Measurements from ENCODE around the gene PRAC2. TPM values are rescaled to one million over a fixed set of nuclear protein-coding genes. Genes with fewer than 3 reads are reported as not detected.

Gene PRAC2
- total RNA-seq, 1 experiment from 2014 or later = not detected

- TF ChIP-seq REST (IDR thresholded peaks at IDR 0.05; ENCODE audit: insufficient read depth in 1 of 2, low read depth in 2 of 2, low read length in 1 of 2) (no peak), TCF7L2 (IDR thresholded peaks at IDR 0.05; ENCODE audit: low read depth, low read length) (no peak), SIN3A (IDR thresholded peaks at IDR 0.05; ENCODE audit: borderline replicate concordance, insufficient read depth, low read depth, low read length) (no peak), POLR2AphosphoS5 (IDR thresholded peaks at IDR 0.05; ENCODE audit: low read depth, low read length) (no peak)
- TF ChIP-seq, protein P1, sequence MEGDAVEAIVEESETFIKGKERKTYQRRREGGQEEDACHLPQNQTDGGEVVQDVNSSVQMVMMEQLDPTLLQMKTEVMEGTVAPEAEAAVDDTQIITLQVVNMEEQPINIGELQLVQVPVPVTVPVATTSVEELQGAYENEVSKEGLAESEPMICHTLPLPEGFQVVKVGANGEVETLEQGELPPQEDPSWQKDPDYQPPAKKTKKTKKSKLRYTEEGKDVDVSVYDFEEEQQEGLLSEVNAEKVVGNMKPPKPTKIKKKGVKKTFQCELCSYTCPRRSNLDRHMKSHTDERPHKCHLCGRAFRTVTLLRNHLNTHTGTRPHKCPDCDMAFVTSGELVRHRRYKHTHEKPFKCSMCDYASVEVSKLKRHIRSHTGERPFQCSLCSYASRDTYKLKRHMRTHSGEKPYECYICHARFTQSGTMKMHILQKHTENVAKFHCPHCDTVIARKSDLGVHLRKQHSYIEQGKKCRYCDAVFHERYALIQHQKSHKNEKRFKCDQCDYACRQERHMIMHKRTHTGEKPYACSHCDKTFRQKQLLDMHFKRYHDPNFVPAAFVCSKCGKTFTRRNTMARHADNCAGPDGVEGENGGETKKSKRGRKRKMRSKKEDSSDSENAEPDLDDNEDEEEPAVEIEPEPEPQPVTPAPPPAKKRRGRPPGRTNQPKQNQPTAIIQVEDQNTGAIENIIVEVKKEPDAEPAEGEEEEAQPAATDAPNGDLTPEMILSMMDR (IDR thresholded peaks at IDR 0.05) = no peak
- Histone ChIP-seq H3K9me3 (ENCODE audit: control insufficient read depth, insufficient read depth, low read depth, low read length) (no peaks in the 10 kb centered on the region), H3K4me1 (ENCODE audit: control insufficient read depth, insufficient read depth, low read length) (peaks cover 7% of the 10 kb centered on the region; the same call in 1 of the 2 replicates), H3K4me3 (ENCODE audit: low read depth in 2 of 2, low read length in 2 of 2) (no peak overlapping the region), H3K27ac (ENCODE audit: low read length) (no peak overlapping the region), H3K27me3 (ENCODE audit: control insufficient read depth, insufficient read depth, low read length) (no peaks in the 10 kb centered on the region), H3K36me3 (ENCODE audit: control insufficient read depth, insufficient read depth, low read length) (no peaks in the 10 kb centered on the region)
- POLR2A ChIA-PET = no interaction called here
- no peak for ATAC-seq
- no TSS peak for BruUV-seq (replicated peaks)
- DNase-seq (ENCODE audit: low read depth, low spot score) = no peak
- in situ Hi-C loops (cut with HindIII; ENCODE audit: low pct_unique_long_range_greater_than_20kb, low sequenced_read_pairs) = no loop called here
- intact Hi-C loops (cut with micrococcal nuclease; ENCODE audit: unreplicated experiment) = no loop called here
- CTCF ChIA-PET = interaction anchor here (1.5 kb wide), 1 partner anchor 82 kb away, joined by 3 read pairs; no protein-coding TSS in a partner anchor
Measured at GRCh38 chr17:48761114-48761513, 38.1 kb downstream of the PRAC2 start.

- no peaks in the 10 kb centered on the region for H3K4me1 ChIP-seq (ENCODE audit: control insufficient read depth, insufficient read depth, low read length)
- ATAC-seq = peak; percentile 78
- TF ChIP-seq TCF7L2 (IDR thresholded peaks at IDR 0.05; ENCODE audit: low read depth, low read length) = no peak
Measured at GRCh38 chr17:48767263-48767774, 44.3 kb downstream of the PRAC2 start.

GRCh38 chr17:48769009-48769675 lies 46.2 kb downstream of the PRAC2 start:
- in situ Hi-C loops (cut with HindIII; ENCODE audit: low pct_unique_long_range_greater_than_20kb, low sequenced_read_pairs) (no loop called here), intact Hi-C loops (cut with micrococcal nuclease; ENCODE audit: unreplicated experiment) (no loop called here)
- H3K4me3 ChIP-seq (ENCODE audit: low read depth in 2 of 2, low read length in 2 of 2) = no peak overlapping the region
- H3K36me3 ChIP-seq (ENCODE audit: control insufficient read depth, insufficient read depth, low read length) = no peaks in the 10 kb centered on the region
- H3K27ac ChIP-seq (ENCODE audit: low read length) = no peak overlapping the region
- H3K9me3 ChIP-seq (ENCODE audit: control insufficient read depth, insufficient read depth, low read depth, low read length) = no peaks in the 10 kb centered on the region
- ATAC-seq = no peak
- ChIA-PET POLR2A (no interaction called here), CTCF (interaction anchor here (0.5 to 1.3 kb wide), 3 partner anchors 31 to 110 kb away, joined by 3 to 8 read pairs (median 4); no protein-coding TSS in a partner anchor)
- no peaks in the 10 kb centered on the region for H3K27me3 ChIP-seq (ENCODE audit: control insufficient read depth, insufficient read depth, low read length)
- BruUV-seq (replicated peaks) = no TSS peak
- no peak for DNase-seq (ENCODE audit: low read depth, low spot score)
- TF ChIP-seq REST (IDR thresholded peaks at IDR 0.05; ENCODE audit: insufficient read depth in 1 of 2, low read depth in 2 of 2, low read length in 1 of 2) (no peak), SIN3A (IDR thresholded peaks at IDR 0.05; ENCODE audit: borderline replicate concordance, insufficient read depth, low read depth, low read length) (no peak), POLR2AphosphoS5 (IDR thresholded peaks at IDR 0.05; ENCODE audit: low read depth, low read length) (no peak)
- no peaks in the 10 kb centered on the region for H3K4me1 ChIP-seq (ENCODE audit: control insufficient read depth, insufficient read depth, low read length)

More at GRCh38 chr17:48767263-48767774, 44.3 kb downstream of the PRAC2 start:
- intact Hi-C loops (cut with micrococcal nuclease; ENCODE audit: unreplicated experiment) = no loop called here
- no peak for DNase-seq (ENCODE audit: low read depth, low spot score)
- Histone ChIP-seq H3K9me3 (ENCODE audit: control insufficient read depth, insufficient read depth, low read depth, low read length) (no peaks in the 10 kb centered on the region), H3K36me3 (ENCODE audit: control insufficient read depth, insufficient read depth, low read length) (no peaks in the 10 kb centered on the region), H3K4me3 (ENCODE audit: low read depth in 2 of 2, low read length in 2 of 2) (no peak overlapping the region), H3K27ac (ENCODE audit: low read length) (no peak overlapping the region), H3K27me3 (ENCODE audit: control insufficient read depth, insufficient read depth, low read length) (no peaks in the 10 kb centered on the region)
- BruUV-seq (replicated peaks) = no TSS peak
- CTCF ChIA-PET = interaction anchor here (0.7 to 1.5 kb wide), 2 partner anchors 43 to 112 kb away, joined by 3 to 6 read pairs; no protein-coding TSS in a partner anchor
- POLR2A ChIA-PET = interaction anchor here (0.5 to 0.6 kb wide), 2 partner anchors 125 to 462 kb away, joined by 5 to 8 read pairs; partner anchors contain the start of gene ATP5MC1
- in situ Hi-C loops (cut with HindIII; ENCODE audit: low pct_unique_long_range_greater_than_20kb, low sequenced_read_pairs) = no loop called here
